ENCODE data around the gene ZNF366. TPM values are rescaled to one million over a fixed set of nuclear protein-coding genes. Genes with fewer than 3 reads are reported as not detected.
"Not testable (repeated sequence)": the region's sequence is repeated elsewhere in the genome, so short reads cannot be mapped to it uniquely, and the experiment has no call there.

The ZNF366 gene
- total RNA-seq, 1 donor from 2014 or later, result 3.9 TPM

DNA sequence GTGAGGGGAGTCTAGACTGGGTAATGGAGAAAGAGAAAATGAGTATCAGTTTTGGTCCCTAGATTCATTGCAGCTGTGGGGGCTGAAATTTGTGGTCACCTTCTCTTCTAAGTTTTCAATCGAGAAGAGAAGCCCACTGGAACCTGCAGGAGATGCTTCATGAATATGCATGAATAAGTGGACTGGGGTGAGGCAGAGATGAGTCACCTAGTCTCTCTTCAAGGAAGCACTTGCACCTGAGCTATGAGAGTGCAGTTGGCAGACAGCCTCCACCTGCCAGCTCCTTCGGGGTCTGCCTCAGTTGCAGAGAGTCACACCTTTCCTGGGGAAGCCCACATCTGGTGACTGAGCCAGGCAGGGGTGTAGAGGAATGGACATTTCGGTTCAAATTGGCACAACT is 69.1 kb downstream of the ZNF366 start:
- no peak for DNase-seq

DNA sequence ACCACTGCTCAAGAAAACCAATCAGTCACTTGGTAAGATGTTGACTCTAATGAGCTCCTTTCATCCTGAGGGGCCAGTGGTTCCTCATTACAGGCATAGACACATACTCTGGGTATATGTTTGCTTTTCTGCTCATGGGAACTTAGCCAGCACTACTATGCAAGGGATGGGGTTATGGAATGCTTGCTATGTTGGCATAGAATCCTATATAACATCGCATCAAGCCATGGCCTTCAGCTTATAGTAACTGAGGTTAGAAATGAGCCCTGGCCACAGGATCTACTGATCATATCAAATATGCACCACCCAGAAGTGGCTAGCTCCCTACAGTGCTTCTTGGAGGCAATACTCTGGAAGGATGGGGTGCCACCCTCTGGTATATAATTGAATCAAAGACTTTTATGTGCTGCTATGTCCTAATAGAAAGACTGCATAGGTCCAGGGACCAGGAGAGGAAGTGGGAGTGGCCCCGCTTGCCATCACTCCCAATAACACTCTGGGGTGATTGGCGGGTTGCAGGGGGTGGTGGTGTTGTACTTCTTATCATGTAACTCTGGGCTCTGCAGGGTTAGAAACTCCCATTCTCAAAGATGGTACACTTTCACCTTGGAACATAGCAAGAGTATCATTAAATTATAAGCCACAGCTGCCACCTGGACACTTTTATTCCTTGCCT is 70.3 kb downstream of the ZNF366 start:
- DNase-seq, result peak; percentile 45

DNA sequence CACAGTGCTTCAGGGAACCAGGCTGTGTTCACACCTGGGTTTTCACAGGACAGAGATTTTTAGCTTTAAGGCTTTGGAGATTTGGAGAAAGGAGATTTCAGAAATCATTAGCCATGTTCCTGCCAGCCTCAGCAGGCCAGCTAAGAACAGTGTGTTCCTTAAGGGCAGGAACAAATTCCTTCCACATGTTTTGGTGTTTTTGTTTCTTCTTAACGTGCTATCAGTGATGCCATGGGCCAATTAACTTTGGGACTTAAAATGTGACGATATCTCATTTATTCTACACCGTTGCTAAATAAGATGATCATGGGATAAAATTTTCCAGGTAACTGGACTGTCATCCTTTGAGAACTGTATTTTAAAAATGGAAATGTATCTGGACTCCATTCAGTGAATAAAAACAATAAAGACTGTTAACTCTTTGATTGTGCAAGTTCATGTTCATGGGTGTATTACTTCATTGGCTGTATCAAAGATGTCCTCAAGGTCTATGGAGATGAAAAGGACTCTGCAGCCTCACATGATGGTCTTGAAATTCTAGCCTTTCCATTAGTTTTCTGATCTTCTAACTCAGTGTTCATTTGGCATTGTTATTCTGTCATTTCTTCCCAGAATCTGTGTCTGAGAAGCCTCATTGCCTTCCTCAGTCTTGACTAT is 72.3 kb downstream of the ZNF366 start:
- no peak for DNase-seq

DNA sequence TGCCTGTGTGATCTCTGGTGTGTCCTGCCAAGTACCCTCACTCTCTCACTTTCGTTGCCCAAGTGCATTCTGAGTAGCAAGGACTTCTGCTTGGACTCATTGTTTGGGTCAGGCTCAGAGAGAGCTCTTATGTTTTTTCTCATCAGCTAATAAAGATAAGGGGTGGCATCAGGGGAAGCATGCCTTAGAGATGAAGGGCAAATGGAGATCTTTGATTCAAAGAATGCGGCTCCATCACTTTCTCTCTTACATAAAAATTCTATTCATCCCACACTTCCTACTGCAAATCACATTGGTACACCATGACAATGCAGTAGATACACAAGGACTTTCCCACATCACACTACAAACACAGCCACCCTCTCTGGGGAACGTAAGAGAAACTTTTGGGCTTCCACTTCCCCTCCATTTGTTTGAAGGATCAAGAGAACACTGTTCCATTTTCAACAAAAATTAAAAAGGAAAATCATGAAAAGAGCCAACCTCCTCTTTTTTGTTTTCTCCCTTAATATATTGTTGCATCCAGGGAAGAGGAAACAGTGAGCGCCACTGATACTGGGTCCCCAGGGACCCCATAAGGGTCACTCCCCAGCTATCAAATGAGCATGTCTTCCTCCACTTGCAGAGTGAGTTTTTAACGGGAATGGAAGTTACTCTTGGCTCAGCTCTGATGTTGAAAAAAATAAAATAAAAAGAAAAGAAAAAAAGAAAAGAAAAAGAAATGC is 73.0 kb downstream of the ZNF366 start:
- DNase-seq, result no peak

DNA sequence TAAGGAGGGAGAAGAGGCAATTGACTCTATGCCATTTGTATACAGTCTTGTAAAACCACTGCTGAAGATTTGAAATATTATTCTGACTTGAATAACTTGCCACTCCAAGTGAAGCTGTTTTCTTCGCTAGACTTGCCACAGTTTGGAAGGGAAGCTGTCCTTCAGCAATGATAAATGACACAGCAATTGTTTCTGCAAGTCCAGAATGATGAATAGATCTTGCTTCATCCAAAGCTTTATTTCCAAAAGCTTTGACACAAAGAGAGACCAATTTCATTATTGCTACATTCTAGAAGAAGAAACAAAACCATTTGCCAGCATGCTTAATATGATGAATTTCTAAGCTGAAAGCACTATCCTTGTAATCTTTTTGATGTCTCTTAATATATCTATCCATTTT is 73.7 kb downstream of the ZNF366 start:
- no peak for DNase-seq

DNA sequence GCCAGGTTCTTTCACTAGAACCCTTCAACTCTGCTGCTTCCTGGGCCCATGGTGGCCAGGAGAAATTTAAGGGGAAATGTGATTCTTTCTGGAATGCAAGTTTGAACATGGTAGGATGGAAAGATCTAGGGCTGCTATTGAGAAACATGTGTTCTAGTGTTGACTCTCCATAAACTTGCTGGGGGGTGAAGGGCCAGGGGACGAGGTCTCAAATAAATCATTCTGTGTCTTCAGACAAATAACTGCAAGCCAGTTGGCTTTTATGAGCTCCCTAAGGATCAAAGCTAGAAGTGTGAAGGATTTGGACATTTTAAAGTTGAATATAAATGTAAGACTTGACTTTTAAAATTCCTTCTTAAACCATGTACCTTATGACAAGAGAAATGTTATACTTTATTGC is 78.5 kb downstream of the ZNF366 start:
- DNase-seq, result no peak

DNA sequence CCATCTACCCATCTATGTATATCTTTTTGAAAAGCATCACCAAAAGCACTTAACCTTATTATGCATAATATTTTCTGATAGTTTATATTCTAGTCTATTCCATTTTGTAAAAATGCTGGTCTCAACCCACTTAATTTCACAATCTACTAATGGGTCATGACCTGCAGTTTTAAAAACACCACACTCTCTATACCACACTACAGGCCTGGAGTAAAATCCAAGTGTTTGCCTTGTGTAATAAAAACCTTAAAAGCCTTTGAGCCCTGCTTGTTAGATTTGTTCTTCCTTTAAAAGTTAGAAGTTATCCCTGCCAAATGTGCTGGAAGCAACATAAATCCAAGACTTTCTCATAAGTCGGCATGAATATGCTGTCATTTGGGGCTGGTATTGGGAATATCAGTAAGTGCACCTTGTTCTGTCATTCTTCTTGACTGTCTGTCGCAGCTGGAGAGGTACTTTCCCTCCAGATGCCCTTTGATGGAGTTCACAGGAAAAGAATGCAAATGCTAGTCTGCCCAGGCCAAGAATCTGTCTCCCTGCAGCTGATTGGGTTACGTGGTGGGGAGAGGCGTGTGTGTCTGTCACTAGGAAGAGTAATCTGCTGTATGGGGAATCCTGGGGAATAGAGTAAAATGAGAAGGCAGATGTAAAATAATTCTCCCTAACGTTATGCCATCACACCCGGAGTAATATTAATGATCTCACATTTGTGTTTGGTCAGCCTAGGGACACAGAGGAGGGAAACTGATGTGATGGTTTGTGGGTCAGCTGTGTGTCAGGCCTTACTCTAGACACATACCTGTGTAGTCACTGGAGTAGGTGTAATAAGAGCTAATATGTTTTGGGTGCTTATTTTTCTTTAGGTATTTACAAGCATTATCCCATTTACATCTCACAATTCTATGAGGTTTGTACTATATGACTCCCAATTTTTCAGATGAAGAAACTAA is 79.4 kb downstream of the ZNF366 start:
- peak; percentile 94 for DNase-seq

DNA sequence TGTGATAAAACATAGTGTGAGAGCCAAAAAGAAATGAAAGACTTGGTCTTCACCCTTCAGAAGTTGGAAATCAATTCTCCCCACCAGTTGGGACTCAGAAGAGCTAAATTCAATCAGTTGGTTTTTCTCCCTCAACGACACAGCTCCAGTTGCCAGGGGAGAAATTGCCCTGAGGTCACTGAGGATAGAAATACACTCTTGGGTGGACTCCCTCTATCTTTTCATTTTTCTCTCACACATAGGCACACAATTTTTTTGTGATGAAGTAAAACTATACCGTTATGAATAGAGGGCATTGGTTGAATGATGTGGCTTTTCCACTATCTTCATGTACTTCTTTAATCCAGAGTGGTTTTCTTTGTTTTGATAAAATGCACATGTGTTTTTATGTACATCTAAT is 80.2 kb downstream of the ZNF366 start:
- DNase-seq, result no peak

DNA sequence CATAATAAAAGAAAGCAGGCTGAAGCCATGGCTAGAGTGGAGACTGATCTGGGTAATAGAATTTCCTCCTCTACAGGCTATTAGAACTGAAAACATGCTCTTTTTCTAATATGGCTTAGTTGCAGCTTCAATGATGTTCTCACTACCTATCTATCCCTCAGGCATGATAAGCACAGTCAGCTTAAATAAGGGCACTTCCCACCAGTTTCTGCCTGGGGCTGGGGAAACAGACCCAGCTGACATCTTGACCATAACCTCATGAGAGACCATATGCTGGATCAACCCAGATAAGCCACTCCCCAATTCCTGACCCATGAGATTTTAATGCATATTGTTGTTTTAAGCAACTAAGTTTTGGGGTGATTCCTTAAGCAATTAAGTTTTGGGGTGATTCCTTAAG is 81.2 kb downstream of the ZNF366 start:
- DNase-seq, result no peak

DNA sequence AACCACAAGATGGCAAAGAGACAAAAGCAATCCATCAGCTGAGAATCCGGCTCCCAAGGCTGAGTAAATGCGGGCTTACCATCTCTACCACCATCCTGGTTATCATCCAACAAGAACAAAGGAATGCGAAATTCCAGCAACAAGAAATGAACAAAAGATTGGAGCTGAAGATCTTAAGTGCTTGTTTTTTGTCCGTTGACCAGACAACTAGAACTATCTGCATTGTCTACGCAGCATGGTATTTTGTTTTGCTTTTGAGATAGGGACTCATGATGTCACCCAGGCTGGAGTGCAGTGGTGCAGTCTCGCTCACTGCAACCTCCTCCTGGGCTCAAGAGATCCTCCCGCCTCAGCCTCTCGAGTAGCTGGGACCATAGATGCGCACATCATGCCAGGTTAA is 88.9 kb downstream of the ZNF366 start:
- no peak for DNase-seq

DNA sequence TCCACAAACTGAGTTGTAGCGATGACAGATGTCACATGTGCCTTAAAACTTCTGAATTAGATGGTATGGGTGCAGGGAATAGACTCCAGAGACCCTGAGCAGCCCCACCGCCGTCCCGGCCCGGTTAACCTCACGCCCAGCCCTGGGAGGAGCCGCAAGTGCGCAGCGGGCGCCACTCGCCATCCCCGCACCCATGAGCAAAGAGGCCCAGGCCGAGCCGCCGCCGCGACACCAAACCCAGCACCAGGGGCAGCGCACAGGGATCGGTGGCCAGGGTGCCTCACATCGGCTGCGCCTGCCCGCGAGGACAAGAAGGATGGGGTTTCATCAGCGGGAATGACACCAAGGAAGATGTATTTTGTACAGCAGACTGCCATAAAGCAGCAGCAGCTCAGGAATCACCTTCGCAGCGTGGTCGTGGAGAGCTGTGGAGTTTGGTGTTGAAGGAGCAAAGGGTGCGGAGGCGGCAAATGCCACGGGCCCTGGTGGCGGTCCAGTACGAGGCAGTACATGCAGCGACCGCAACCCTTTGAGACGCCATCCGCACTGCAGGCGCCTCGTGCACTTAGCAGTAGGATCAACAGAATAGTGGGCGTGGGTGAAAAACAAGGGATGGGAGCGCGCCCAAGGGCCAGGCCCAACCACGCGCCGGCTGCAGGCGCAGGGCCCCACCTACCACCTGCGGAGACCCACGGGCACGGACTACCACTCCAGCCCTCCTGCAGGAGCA is 89.7 kb downstream of the ZNF366 start:
- DNase-seq, result no peak

DNA sequence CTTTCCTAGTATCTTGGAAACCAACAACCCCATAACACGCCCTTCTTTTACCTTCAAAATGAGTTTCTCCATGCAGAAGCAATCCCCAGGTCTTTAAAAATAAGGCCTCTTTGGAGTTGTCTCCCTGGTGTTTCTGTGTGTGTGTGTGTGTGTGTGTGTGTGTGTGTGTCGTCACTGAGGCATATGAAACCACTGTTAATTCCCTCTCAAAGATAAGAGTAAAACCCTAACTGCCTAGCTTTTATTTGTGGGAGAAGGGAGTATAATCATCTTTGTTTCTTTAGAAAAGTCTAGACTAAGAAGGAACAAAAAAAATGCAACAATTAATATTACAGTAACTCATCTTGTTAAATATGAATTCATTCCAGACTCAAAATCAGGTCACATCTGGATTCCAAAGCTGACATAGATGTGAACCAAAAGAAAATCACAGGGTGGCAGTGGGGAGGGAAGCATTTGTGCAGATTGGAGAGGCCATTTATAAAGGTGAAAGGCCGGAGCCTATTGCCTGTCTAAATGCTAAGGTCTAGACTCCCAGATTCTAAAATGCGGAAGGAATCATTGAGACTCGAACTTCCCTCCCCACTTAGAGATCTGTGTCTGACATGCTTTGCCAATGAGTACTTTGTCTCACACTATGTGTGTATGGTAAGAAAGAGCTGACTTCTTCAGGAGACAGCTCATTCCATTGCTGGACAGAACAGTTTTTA is 91.4 kb downstream of the ZNF366 start:
- DNase-seq, result no peak

DNA sequence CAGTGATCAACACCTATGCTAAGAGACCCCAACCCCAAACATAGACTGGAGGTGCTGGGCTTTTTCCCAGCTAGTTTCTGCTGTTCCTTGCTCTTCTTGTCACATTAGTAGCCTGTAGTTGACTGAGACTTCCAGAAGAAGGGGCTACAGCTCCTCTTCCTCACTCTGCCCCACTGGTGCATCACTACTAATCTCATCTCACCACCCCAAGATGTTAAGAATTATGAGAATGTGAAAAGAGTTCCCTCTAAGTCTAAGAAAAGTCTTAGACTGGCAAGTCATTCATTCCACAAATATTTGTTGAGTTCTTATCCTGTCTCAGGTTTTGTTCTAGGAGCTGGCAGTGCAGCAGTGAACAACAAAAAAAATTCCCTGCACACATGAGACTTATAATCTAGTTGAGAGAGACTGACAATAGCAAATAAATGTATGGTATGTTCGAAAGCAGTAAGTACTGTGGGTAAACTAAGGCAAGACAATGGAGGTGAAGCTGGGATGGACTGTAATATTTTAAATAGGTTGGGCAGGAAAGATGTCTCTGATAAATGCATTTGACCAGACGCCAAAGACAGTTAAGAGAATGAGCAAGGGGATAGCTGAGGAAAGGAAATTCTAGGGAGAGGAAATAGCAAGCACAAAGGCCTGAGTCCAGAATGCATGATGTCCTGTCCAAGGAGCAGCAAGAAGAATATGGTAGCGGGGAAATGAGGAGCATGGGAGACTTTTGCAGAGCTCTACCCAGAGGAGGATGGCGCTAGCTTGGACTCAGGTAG is 94.7 kb downstream of the ZNF366 start:
- DNase-seq, result no peak

DNA sequence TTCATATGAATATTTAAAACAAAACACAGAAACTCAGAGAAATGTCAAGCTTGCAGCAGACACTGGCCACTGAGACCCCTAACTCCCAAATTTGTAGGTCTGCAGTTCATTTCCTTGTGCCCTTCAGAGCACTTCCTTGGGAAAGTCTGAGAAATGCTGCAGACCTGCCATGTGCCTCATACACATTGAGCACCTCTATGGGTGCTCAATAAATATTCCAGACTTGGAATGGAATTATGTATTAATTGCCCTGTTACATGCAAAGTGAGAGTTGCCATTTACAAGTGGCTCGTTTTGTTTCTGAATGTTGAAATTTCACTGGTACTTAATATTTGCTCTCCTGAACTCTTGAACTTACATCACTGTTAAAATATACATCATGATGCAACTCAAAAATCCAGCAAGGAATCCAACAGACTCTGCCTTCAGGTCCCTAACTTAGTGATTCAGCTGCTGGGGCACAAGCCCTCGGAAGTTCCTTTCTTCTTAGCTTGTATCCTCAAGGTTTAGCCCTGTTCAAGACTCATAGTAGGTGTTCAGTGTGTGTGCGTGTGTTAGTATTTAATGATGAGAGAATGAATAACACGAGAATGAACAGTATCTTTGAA is 96.4 kb downstream of the ZNF366 start:
- DNase-seq, result no peak

DNA sequence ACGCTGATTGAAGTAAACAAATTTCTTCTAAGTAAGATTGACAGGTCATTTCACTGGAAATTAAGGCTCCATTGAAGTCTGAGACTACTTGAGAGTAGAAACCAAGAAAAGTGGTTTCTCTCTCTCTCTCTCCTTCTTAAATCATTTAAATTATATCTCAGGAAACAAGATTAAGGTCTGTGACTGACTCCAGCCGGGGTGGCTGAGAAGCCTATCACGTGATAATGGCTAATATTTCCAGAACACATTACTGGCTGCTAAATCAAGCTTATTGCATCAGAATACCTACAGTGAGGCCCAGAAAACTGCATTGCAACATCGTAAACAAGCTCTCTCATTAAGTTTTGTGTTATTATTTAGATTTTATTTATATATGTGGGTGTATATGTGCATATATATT is 98.6 kb downstream of the ZNF366 start:
- DNase-seq, result no peak

DNA sequence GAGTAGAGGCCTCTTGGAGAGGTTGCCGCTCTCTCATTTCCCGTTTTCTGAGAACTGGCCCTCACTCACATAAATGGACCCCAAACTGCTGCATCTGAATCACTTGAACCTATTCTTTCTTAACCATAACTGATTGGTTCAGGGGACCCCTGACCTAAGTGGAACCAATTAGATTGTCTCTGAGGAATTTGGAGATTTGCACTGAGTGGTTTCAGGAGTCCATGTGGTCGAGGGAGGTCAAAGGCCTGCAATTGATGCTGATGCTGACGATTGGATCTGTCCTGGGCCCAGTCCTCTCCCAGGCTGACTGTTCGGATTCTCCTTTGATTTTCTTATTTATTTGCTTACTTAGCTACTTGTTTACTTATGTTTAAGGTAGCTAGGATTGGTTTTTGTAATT is 99.1 kb downstream of the ZNF366 start:
- DNase-seq, result no peak

DNA sequence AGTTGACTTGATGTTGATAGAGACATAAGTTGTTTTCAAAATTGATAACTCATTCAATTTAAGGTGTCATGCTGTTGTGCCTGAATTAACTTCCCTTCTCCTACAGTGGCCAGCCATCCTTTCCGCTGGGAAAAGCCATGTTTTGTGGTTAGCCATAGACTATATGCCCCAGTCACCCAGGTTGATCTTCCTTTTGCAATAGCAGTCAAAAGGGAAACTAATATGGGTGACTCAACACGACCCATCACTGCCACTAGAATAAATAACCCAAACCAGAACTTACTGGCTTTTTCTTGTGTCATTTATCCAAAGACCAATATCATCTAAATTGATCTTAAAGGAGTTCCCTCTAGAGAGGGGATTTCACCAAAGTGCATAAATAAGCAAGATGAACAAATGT is 99.7 kb downstream of the ZNF366 start:
- DNase-seq, result no peak

DNA sequence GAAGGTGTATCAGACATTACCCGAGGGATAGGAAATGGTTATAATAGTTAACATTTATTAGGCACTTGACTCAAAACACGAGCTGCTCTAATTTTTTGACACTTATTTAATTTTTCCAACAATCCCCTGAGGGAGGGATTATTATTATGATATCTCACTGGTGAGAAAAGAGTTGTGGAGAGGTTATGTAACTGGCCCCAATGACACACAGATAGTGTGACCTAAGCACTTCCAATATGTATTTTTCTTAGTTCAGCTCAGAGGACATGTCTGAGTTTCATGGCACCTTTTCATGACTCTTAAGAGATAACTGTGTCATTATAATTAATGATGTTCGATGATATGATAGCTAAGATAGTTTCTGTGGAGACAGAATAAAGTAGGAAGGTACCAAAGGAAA is 100.1 kb downstream of the ZNF366 start:
- no peak for DNase-seq

DNA sequence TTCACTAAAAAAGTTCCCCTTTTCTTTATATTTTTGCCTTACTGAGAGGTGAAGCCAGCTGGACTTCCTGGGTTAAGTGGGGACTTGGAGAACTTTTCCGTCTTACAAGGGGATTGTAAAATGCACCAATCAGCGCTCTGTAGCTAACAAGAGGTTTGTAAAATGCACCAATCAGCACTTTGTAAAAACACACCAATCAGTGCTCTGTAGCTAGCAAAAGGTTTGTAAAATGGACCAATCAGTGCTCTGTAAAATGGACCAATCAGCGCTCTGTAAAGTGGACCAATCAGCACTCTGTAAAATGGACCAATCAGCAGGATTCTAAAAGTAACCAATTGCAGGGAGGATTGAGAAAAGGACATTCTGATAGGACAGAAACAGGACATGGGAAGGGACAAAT is 102.4 kb downstream of the ZNF366 start:
- not testable (repeated sequence) for DNase-seq
